Ishikawa (cell line): ENCODE results near the gene FIGN.

Source experiments
- CEBPB ChIP-seq: IDR thresholded peaks from 2 replicates; pipeline ENCODE4 v1.6.1; 2012
- CREB1 ChIP-seq: IDR thresholded peaks from 2 replicates; pipeline ENCODE4 v1.6.1; 2012; ENCODE audit warnings: low read depth
- EGR1 ChIP-seq: IDR thresholded peaks from 2 replicates; pipeline ENCODE4 v1.6.1; 2012
- EP300 ChIP-seq: IDR thresholded peaks from 2 replicates; pipeline ENCODE4 v1.6.1; 2012; ENCODE audit warnings: borderline replicate concordance
- FOXM1 ChIP-seq: IDR thresholded peaks from 2 replicates; pipeline ENCODE4 v1.6.1; 2012; ENCODE audit warnings: low read depth, borderline replicate concordance
- MAX ChIP-seq: IDR thresholded peaks from 2 replicates; pipeline ENCODE4 v1.6.1; 2012
- NFIC ChIP-seq: IDR thresholded peaks from 2 replicates; pipeline ENCODE4 v1.6.1; 2012
- RAD21 ChIP-seq: IDR thresholded peaks from 2 replicates; pipeline ENCODE4 v1.6.1; 2012; ENCODE audit warnings: low read depth
- REST ChIP-seq: IDR thresholded peaks from 2 replicates; pipeline ENCODE4 v1.6.1; 2012; ENCODE audit warnings: low read depth, mild to moderate bottlenecking
- TAF1 ChIP-seq: IDR thresholded peaks from 2 replicates; pipeline ENCODE4 v1.6.1; 2012; ENCODE audit warnings: low read depth, mild to moderate bottlenecking
- TCF12 ChIP-seq: IDR thresholded peaks from 2 replicates; pipeline ENCODE4 v1.6.1; 2012; ENCODE audit warnings: low read depth
- TEAD4 ChIP-seq: IDR thresholded peaks from 2 replicates; pipeline ENCODE4 v1.6.1; 2012
- USF1 ChIP-seq: IDR thresholded peaks from 2 replicates; pipeline ENCODE4 v1.6.1; 2012
- YY1 ChIP-seq: IDR thresholded peaks from 2 replicates; pipeline ENCODE4 v1.6.1; 2012; ENCODE audit warnings: low read depth
- ZBTB7A ChIP-seq: IDR thresholded peaks from 2 replicates; pipeline ENCODE4 v1.6.1; 2012; ENCODE audit warnings: low read depth

FIGN gene

GRCh38 chr2:163730556-163730955 lies 5.3 kb downstream of the FIGN start:
- TF ChIP-seq CREB1 (no peak), TAF1 (no peak), USF1 (no peak)

GRCh38 chr2:163729636-163730273 lies 6.1 kb downstream of the FIGN start:
- TF ChIP-seq ZBTB7A (no peak), YY1 (no peak), EGR1 (no peak), USF1 (no peak), RAD21 (no peak), TEAD4 (no peak), EP300 (no peak)

- TF ChIP-seq CEBPB (no peak), EP300 (no peak), FOXM1 (no peak), TCF12 (no peak), YY1 (no peak), TEAD4 (no peak), CREB1 (no peak), NFIC (no peak), ZBTB7A (no peak), TAF1 (no peak), MAX (no peak), USF1 (no peak), RAD21 (no peak), EGR1 (no peak), REST (no peak)
Observed at GRCh38 chr2:163723881-163724280, 11.9 kb downstream of the FIGN start.

- TF ChIP-seq TCF12 (no peak), REST (no peak), NFIC (no peak), FOXM1 (no peak), TEAD4 (no peak), MAX (no peak), RAD21 (no peak), EGR1 (no peak), ZBTB7A (no peak), USF1 (no peak), CEBPB (no peak), EP300 (no peak), CREB1 (no peak), YY1 (no peak), TAF1 (no peak)
Observed at GRCh38 chr2:163723348-163723747, 12.5 kb downstream of the FIGN start.

- no peak for TF ChIP-seq YY1
- no peak for TF ChIP-seq NFIC
- no peak for TF ChIP-seq EP300
- no peak for TF ChIP-seq RAD21
- TF ChIP-seq TCF12, result no peak
- no peak for TF ChIP-seq TAF1
- TF ChIP-seq CEBPB, result no peak
- TF ChIP-seq ZBTB7A, result no peak
- no peak for TF ChIP-seq EGR1
- TF ChIP-seq USF1, result no peak
- no peak for TF ChIP-seq TEAD4
- TF ChIP-seq REST, result no peak
- no peak for TF ChIP-seq FOXM1
- no peak for TF ChIP-seq MAX
- no peak for TF ChIP-seq CREB1
Observed at GRCh38 chr2:163719331-163719730, 16.5 kb downstream of the FIGN start.
